H1 (cell line): ENCODE results near the gene HOATZ. TPM values are rescaled to one million over a fixed set of nuclear protein-coding genes. Genes with fewer than 3 reads are reported as not detected.

Experiments used
- SUZ12 ChIP-seq: fragments of 200-600 bp; sonication (generic); IDR thresholded peaks from 2 replicates; pipeline ENCODE4 v1.6.1; 2012; ENCODE audit warnings: mild to moderate bottlenecking, inconsistent platforms, low read length, moderate library complexity, mixed read lengths
- polyA plus RNA-seq, 7 experiments: library from polyadenylated mRNA; depleted of rRNA in 3 of 7; stranded (reverse) in 5 of 7; unstranded in 2 of 7; fragments of >200 nt in 5 of 7; fragments of 200-250 nt in 2 of 7; gene quantifications; 1 replicate in 5 of 7; 2 replicates in 1 of 7; 4 replicates in 1 of 7; pipeline versions ENCODE4 v1.2.1 to v1.2.3, GENCODE V29; 2011 to 2013; ENCODE audit warnings: missing spikeins in 2 of 7, mixed read lengths in 2 of 7
- total RNA-seq: library from RNA; stranded (reverse); fragmentation: NEBNext Ultra II Directional; extraction: Animal tissue kit (Norgen Biotek cat#: 25700); gene quantifications from 2 replicates; pipeline ENCODE4 v1.2.1, GENCODE V29; 2021

HOATZ gene
- total and polyA plus RNA-seq, 2 of the 8 experiments (the other 6 are each of a cell fraction or from before 2014, with no cell fraction given), result not detected

GRCh38 chr11:111530091-111530490 is 15.5 kb downstream of the HOATZ start (continued):
- no peak for TF ChIP-seq SUZ12
